ENCODE measurements around the gene PARD3.
"Not testable (repeated sequence)": the region's sequence is repeated elsewhere in the genome, so short reads cannot be mapped to it uniquely, and the experiment has no call there.

The PARD3 gene

GRCh38 chr10:34677132-34677531, 138.0 kb downstream of the PARD3 start:
- no peak for DNase-seq

GRCh38 chr10:34674176-34674575, 140.9 kb downstream of the PARD3 start:
- DNase-seq, result no peak

DNA sequence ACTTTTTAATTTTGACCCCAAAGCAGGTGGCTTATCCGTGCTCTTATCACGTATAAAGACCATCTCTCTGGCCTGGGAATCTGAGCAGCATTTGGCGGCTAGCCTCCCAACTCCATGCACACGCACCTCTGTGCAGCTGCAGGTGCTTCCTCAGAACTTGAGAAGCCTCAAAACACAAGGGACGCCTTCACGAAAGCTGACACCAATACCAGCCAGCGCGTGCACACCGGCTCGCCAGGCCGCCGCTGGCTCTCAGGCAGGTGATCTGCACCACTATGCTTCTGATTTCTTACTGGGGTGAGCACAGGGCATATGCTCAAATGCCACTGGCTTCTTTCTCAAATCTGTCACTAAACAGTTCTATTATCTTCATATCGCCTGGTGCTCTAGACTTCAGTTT, 145.0 kb downstream of the PARD3 start:
- no peak for DNase-seq

DNA sequence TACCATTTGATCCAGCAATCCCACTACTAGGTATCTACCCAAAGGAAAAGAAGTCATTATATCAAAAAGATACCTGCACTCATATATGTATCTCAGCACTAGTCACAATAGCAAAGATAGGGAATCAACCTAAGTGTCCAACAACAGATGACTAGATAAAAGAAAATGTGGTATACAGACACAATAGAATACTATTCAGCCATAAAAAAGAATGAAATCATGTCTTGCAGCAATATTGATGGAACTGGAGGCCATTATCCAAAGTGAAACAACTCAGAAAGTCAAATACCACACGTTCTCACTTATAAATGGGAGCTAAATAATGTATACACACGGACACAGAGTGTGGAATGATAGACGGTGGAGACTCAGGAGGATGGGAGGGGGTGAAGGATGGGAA, 146.0 kb downstream of the PARD3 start:
- DNase-seq, result no peak

GRCh38 chr10:34667177-34667576, 147.9 kb downstream of the PARD3 start:
- DNase-seq, result no peak

DNA sequence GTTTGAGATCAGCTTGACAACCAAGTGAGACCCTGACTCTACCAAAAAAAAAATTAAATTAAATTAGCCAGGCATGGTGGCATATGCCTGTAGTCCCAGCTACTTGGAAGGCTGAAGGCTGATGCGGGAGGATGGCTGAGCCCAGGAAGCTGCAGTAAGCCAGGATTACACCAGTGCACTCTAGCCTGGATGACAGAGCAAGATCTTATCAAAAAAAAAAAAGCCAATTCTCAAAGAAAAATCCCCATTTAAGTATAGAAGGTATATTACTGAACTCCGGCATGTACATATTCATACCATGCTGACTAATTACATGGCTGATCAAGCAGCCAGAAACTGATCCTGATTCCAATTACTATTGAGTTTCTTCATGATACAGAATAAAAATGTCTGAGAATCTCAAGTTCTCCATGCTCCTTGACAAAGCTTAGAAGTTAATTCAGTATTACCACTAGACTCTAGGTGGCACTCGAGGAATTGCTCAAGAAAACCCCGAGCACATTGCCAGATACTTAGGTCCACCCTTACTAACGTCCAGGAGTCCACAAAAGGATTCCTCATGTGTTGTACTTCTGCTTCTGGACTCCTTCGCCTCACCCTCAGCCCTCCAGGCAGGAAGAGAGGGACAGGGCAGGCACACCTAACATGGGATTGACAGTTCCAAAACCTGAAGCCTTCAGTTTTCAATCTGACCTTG, 148.9 kb downstream of the PARD3 start:
- DNase-seq, result peak; percentile 92

GRCh38 chr10:34664706-34665105, 150.4 kb downstream of the PARD3 start:
- DNase-seq, result no peak

DNA sequence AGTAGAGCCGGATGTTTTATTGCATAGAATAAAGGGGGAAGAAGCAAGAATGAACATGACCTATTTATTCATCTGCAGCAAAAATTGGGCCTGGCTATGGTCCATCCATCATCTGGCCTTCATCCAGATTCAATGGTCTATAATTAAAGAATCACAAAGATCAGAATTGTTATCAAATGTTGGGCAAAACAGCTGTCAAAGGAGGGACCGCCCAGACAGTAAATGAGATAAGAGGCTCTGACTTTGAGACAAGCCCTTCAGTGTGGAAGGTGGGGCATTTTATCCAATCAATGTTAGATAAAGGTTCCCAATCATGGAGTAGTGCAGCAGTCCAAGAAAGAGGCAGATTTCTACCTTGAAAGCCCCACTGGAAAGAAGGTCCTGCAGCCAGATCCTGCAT, 153.5 kb downstream of the PARD3 start:
- no peak for DNase-seq

GRCh38 chr10:34658934-34659333, 156.2 kb downstream of the PARD3 start:
- no peak for DNase-seq

DNA sequence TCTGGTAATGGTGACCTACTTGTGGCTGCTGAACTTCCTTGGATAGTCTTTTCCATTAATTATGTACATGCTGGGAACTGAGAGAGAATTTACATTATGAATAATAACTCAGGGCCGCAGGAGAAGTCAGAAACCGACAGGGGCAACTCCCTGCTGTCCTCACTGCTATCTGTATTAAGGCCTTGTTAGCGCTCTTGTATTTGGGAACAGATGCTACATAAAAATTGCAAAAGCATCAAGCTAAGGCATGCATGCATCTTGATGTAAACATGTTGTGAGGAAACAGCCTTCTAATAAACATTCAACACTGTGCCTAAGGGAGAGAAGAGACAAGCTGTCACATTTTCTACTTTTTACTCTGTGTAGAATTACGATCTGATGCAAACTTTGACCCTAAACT, 158.4 kb downstream of the PARD3 start:
- DNase-seq, result no peak

GRCh38 chr10:34655286-34656170, 159.6 kb downstream of the PARD3 start:
- DNase-seq, result peak; percentile 30

GRCh38 chr10:34654211-34654610, 160.9 kb downstream of the PARD3 start:
- DNase-seq, result no peak

DNA sequence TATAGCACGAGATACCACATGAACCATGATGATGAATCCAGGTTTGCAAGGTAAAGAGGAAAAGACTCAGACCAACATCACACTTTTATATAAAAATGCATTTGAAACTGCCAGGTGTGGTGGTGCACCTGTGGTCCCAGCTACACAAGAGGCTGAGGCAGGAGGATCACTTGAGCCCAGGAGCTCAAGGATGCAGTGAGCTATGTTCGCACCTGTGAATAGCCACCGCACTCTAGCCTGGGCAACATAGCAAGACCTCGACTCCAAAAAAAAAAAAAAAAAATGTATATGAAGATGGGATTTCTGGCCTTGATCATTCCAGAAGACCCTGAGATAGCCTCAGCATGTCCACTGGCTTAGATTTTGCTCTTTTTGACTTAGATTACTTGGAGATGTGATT, 161.6 kb downstream of the PARD3 start:
- DNase-seq, result no peak

- DNase-seq, result no peak
Observed at GRCh38 chr10:34651416-34652195, 163.5 kb downstream of the PARD3 start.

GRCh38 chr10:34650156-34650555, 164.9 kb downstream of the PARD3 start:
- no peak for DNase-seq

DNA sequence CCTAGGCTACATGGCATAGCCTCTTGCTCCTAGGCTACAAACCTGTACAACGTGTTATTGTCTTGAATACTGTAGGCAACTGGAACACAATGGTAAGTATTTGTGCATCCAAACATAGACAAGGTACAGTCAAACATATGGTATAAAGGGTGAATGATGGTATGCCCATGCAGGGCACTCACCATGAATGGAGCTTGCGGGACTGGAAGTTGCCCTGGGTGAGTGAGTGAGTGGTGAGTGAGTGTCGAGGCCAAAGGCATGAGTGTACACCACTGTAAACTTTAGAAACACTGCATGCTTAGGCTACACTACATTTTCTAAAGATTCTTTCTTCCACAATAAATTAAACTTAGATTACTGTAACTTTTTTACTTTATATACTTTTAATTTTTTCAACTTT, 165.7 kb downstream of the PARD3 start:
- no peak for DNase-seq

GRCh38 chr10:34648919-34649318, 166.2 kb downstream of the PARD3 start:
- DNase-seq, result no peak

DNA sequence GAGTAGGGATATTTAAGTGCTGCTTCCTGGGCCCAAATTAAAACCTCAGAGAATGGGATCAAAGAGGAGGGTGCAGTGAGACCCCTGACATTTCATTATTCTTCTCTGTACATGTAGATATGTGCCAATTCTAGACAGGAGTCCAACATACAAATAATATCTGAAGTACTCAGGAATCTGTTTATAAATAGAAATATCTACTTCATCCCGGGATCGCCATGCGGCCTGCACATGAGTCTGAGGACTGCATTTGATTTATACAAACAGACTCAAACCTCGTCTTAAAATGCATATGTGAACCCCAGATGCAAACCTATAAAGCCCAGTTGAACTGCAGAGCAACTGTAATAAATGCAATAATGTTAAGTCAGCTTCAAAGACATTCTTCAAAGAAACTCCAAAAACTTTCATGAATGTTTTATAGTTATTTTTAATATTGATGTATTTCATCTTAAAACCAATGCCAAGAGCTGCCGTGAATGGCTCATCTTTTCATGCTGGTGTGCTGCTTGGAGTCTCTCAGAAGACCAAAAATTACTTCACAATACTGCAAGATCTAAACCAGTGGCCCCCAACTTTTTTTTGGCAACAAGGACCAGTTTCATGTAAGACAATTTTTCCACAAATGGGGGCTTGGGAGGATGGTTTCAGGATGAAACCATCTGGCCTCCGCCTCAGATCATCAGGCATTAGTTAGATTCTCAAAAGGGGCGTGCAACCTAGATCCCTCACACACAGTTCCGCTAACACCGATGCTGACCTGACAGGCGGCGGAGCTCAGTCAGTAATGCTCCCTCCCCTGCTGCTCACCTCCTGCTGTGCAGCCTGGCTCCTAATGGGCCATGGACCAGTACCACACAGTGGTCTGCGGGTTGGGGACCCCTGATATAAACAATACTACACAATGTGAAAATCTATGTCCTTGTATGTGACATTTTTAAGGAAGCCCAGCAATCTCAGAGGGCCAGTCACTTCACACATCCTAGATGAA, 166.9 kb downstream of the PARD3 start:
- DNase-seq, result no peak

DNA sequence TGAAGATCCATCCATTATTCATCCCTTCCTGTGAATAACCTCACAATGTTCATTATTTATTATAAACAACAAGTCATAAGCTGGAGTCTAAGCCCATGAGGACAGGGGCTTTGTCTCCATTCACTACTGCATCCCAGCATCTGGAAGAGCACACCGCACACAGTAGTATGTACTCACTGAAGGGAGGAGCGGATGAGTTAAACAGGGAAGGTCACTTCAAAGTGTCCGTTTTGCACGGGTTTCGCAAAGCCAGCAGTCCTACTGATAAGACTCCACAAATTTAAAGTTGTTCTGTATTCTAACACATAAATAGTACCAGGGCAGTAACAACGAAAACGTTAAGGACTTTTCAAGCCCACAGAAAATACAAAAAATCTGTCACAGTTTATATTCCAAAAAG, 167.9 kb downstream of the PARD3 start:
- DNase-seq, result no peak

- DNase-seq, result no peak
Observed at GRCh38 chr10:34646331-34646730, 168.8 kb downstream of the PARD3 start.

- not testable (repeated sequence) for DNase-seq
Observed at GRCh38 chr10:34644815-34645214, 170.3 kb downstream of the PARD3 start.

- no peak for DNase-seq
Observed at GRCh38 chr10:34644224-34644623, 170.9 kb downstream of the PARD3 start.
